IMR-90 (cell line): ENCODE data around the gene TAOK1. TPM values are rescaled to one million over a fixed set of nuclear protein-coding genes. Genes with fewer than 3 reads are reported as not detected.
A peak's percentile ranks its signal among the peaks of the same experiment; 100 is the strongest.

Experiments used
- ATAC-seq: fragments of 200-7000 bp; cut with Tn5 transposase; 2 replicates; pipeline ENCODE4 v1.9.1; 2020; ENCODE audit warnings: low read depth, mild to moderate bottlenecking, moderate library complexity
- BruUV-seq: library from RNA; stranded (reverse); fragments of 400-500 nt; replicated peaks from 2 replicates; lab custom pipeline; 2021; lab: Mats Ljungman, UMichigan
- CTCF ChIA-PET: fragments of 300-600 bp; formaldehyde crosslinking; extraction: SDS; loops from one replicate; lab custom pipeline; 2021; ENCODE audit warnings: antibody characterized with exemption; lab: Yijun Ruan, JAX
- POLR2A ChIA-PET: fragments of 300-600 bp; sonication (Branson Sonifier 250); formaldehyde crosslinking; loops from one replicate; lab custom pipeline; 2022; ENCODE audit warnings: antibody characterized with exemption; ENCODE audit not compliant: unreplicated experiment; lab: Charles Lee
- DNase-seq: peaks from one replicate; pipeline ENCODE4 v3.0.0; 2013
- H2AFZ ChIP-seq: replicated peaks from 2 replicates; pipeline ENCODE3; 2013; ENCODE audit warnings: low read length, mild to moderate bottlenecking; ENCODE audit not compliant: poor library complexity
- H2AK5ac ChIP-seq: 2 replicates; pipeline ENCODE4 v1.6.1; 2013; ENCODE audit warnings: low read depth, low read length, inconsistent platforms
- H2AK9ac ChIP-seq: replicated peaks from 2 replicates; pipeline ENCODE3; 2013; ENCODE audit warnings: mild to moderate bottlenecking, low read depth, low read length, moderate library complexity; ENCODE audit not compliant: poor library complexity
- H2BK120ac ChIP-seq: 2 replicates; pipeline ENCODE4 v1.6.1; 2013; ENCODE audit warnings: low read depth, low read length, inconsistent platforms
- H2BK15ac ChIP-seq: 3 replicates; pipeline ENCODE4 v1.6.1; 2013; ENCODE audit warnings: low read depth, low read length, inconsistent platforms
- H2BK20ac ChIP-seq: 2 replicates; pipeline ENCODE4 v1.6.1; 2013; ENCODE audit warnings: low read depth, mild to moderate bottlenecking, inconsistent platforms, low read length, moderate library complexity
- H2BK5ac ChIP-seq: 2 replicates; pipeline ENCODE4 v1.6.1; 2013; ENCODE audit warnings: mild to moderate bottlenecking, low read depth, low read length, inconsistent platforms; ENCODE audit not compliant: poor library complexity, severe bottlenecking
- H3K14ac ChIP-seq: replicated peaks from 2 replicates; pipeline ENCODE4 v1.6.1; 2013; ENCODE audit warnings: low read depth, low read length, inconsistent platforms
- H3K18ac ChIP-seq: 2 replicates; pipeline ENCODE4 v1.6.1; 2013; ENCODE audit warnings: low read depth, low read length, control low read depth
- H3K23ac ChIP-seq: 2 replicates; pipeline ENCODE4 v1.6.1; 2013; ENCODE audit warnings: low read depth, low read length, inconsistent platforms
- H3K27ac ChIP-seq: 2 replicates; pipeline ENCODE4 v1.5.1; 2013; ENCODE audit warnings: mild to moderate bottlenecking, control low read depth, low read length; ENCODE audit not compliant: insufficient read depth
- H3K27me3 ChIP-seq: 2 replicates; pipeline ENCODE4 v1.6.1; 2013; ENCODE audit warnings: low read length; ENCODE audit not compliant: control insufficient read depth, insufficient read depth
- H3K36me3 ChIP-seq: 2 replicates; pipeline ENCODE4 v1.6.1; 2013; ENCODE audit warnings: low read length, mixed read lengths; ENCODE audit not compliant: control insufficient read depth, insufficient read depth
- H3K4ac ChIP-seq: 2 replicates; pipeline ENCODE4 v1.6.1; 2013; ENCODE audit warnings: low read depth, low read length, inconsistent platforms
- H3K4me1 ChIP-seq: 2 replicates; pipeline ENCODE4 v1.6.1; 2013; ENCODE audit warnings: low read length, mixed read lengths; ENCODE audit not compliant: control insufficient read depth, insufficient read depth
- H3K4me2 ChIP-seq: 2 replicates; pipeline ENCODE4 v1.6.1; 2013; ENCODE audit warnings: low read depth, mild to moderate bottlenecking, control low read depth, low read length, moderate library complexity
- H3K4me3 ChIP-seq: 2 replicates; pipeline ENCODE4 v1.5.1; 2013; ENCODE audit warnings: low read depth, mild to moderate bottlenecking, control low read depth, low read length, moderate library complexity; ENCODE audit not compliant: insufficient read depth
- H3K56ac ChIP-seq: 2 replicates; pipeline ENCODE4 v1.6.1; 2013; ENCODE audit warnings: low read length, inconsistent platforms; ENCODE audit not compliant: insufficient read depth; ENCODE audit errors: extremely low read depth
- H3K79me1 ChIP-seq, 2 experiments: 2 replicates each; pipeline ENCODE4 v1.6.1; 2013; ENCODE audit warnings: low read length in 2 of 2, inconsistent platforms in 1 of 2, low read depth in 1 of 2
- H3K9ac ChIP-seq: 2 replicates; pipeline ENCODE4 v1.6.1; 2013; ENCODE audit warnings: low read depth, low read length, control low read depth
- H3K9me1 ChIP-seq: 2 replicates; pipeline ENCODE4 v1.6.1; 2013; ENCODE audit warnings: low read length, inconsistent platforms; ENCODE audit not compliant: insufficient read depth
- H3K9me3 ChIP-seq: 2 replicates; pipeline ENCODE4 v1.6.1; 2013; ENCODE audit warnings: low read length; ENCODE audit not compliant: control insufficient read depth, insufficient read depth
- H4K20me1 ChIP-seq: 2 replicates; pipeline ENCODE4 v1.6.1; 2013; ENCODE audit warnings: low read length, inconsistent platforms; ENCODE audit not compliant: insufficient read depth
- H4K5ac ChIP-seq: 2 replicates; pipeline ENCODE4 v1.6.1; 2013; ENCODE audit warnings: mild to moderate bottlenecking, low read depth, low read length, control low read depth
- H4K8ac ChIP-seq, 2 experiments: 2 replicates each; pipeline ENCODE4 v1.6.1; 2013; ENCODE audit warnings: low read depth in 2 of 2, low read length in 2 of 2, control low read depth in 1 of 2, inconsistent platforms in 1 of 2
- H4K91ac ChIP-seq: 2 replicates; pipeline ENCODE4 v1.6.1; 2013; ENCODE audit warnings: low read depth, low read length, inconsistent platforms; ENCODE audit not compliant: insufficient read depth
- CEBPB ChIP-seq: IDR thresholded peaks from 2 replicates; pipeline ENCODE4 v1.6.1; 2012; ENCODE audit warnings: low read depth, low read length, improper control_type of control experiment
- CHD1 ChIP-seq: IDR thresholded peaks from 2 replicates; pipeline ENCODE4 v1.6.1; 2012; ENCODE audit warnings: low read depth, low read length, improper control_type of control experiment
- MAZ ChIP-seq: IDR thresholded peaks from 2 replicates; pipeline ENCODE4 v1.6.1; 2012; ENCODE audit warnings: low read depth, mild to moderate bottlenecking, low read length, improper control_type of control experiment, moderate library complexity, borderline replicate concordance
- MXI1 ChIP-seq: IDR thresholded peaks from 2 replicates; pipeline ENCODE4 v1.6.1; 2012; ENCODE audit warnings: low read depth, mild to moderate bottlenecking, low read length, moderate library complexity, borderline replicate concordance
- SMC3 ChIP-seq: fragments of 150-350 bp; IDR thresholded peaks from 2 replicates; pipeline ENCODE4 v1.6.1; 2016; ENCODE audit warnings: low read depth, mild to moderate bottlenecking, antibody characterized with exemption, low read length, moderate library complexity
- USF2 ChIP-seq: fragments of 150-350 bp; IDR thresholded peaks from 2 replicates; pipeline ENCODE4 v1.6.1; 2017; ENCODE audit warnings: mild to moderate bottlenecking, antibody characterized with exemption, low read length, low read depth
- WGBS, 2 experiments: methylation state at CpG; one replicate each; pipeline versions ENCODE4 v1.1.5 to v1.1.7; 2013; ENCODE audit warnings: missing lambda C conversion rate in 2 of 2; ENCODE audit not compliant: insufficient read length in 1 of 2; ENCODE audit errors: extremely low coverage in 2 of 2; 5-methylcytosine and 5-hydroxymethylcytosine counted together
- dilution Hi-C: fragments of 300-500 bp; cut with HindIII; formaldehyde crosslinking; loops from one replicate; pipeline ENCODE4 v1.14.3; 2018; ENCODE audit warnings: low sequenced_read_pairs; ENCODE audit not compliant: unreplicated experiment
- in situ Hi-C: fragments of 300-500 bp; cut with MboI; formaldehyde crosslinking; loops from 3 replicates; pipeline ENCODE4 v1.14.3; 2019; ENCODE audit warnings: low sequenced_read_pairs, inconsistent platforms, mixed read lengths
- intact Hi-C: fragments of 100-400 bp; cut with micrococcal nuclease; formaldehyde crosslinking; loops from 2 replicates; pipeline ENCODE4 v1.10.0; 2022
- polyA plus RNA-seq, 3 experiments: library from polyadenylated mRNA; depleted of rRNA; stranded (reverse); fragments of >200 nt; gene quantifications; 2 replicates each; pipeline ENCODE4 v1.2.3, GENCODE V29; 2012; ENCODE audit warnings: low replicate concordance in 1 of 3
- total RNA-seq: library from RNA; depleted of rRNA; stranded (reverse); fragments of >200 nt; gene quantifications from 2 replicates; pipeline ENCODE4 v1.2.3, GENCODE V29; 2012

Gene TAOK1
- total and polyA plus RNA-seq, 2 of the 4 experiments (the other 2 are of a cell fraction), result 9.8 to 91.8 TPM

DNA sequence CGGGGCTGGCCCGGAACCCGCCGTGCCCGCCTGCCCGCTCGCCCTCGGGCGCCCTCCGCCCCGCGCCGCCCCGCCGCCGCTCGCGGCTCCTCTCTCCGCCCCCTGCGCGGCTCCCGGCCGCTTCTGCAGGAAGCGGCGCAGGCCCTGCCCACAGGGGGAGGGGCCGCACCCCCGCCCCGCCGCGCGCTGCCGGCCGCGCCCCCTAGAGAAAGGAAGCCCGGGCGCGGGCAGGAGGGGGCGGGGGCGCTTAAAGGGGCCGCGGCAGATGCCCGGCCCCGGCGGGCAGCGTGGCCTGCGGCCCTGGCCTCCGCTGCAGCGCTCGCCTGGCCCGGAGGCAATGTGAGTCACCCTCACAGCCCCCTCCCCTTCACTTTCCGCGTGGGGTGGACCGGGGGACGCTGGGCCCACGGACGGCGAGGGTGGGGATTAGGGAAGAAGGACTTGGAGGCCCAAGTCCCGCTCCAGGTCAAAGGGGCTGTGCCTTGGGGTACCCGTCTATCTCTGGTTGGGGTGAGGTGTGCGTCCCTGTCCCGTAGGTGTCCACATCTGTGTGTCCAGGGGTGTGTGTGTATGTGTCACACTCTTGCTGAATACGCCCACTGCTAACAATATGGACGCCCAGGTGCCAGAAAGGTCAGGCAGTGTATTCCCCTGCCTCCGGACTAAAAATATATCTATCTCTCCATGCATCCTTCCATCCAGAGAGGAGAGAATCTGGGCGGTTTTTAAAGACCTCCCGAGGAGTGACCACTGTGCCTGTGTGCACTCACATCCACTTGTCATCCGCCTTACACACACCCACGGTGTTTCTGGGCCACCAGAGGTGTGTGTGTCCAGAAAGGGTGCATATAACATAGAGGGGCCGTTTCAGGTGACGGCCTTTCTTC lies 199.6 kb downstream of the TAOK1 start, which contains the start of gene GIT1 (continued):
- no peak for TF ChIP-seq CHD1

- Histone ChIP-seq H3K4me1 (peaks cover 40% of the 10 kb centered on the region), H4K91ac (no peak overlapping the region), H3K27ac (peak overlapping the region; percentile 27; the same call in 1 of the 2 replicates), H2AK5ac (peak overlapping the region; percentile 90), H2AK9ac (peak overlapping the region; percentile 93), H3K56ac (no peak overlapping the region), H2BK5ac (no peak overlapping the region), H3K27me3 (peaks cover 2% of the 10 kb centered on the region; the same call in 1 of the 2 replicates), H3K23ac (no peak overlapping the region), H3K18ac (no peak overlapping the region), H4K5ac (peak overlapping the region; percentile 81; the same call in 1 of the 2 replicates), H3K9me1 (peaks cover 13% of the 10 kb centered on the region), H2BK20ac (no peak overlapping the region), H2BK15ac (no peak overlapping the region; the same call in 2 of the 3 replicates), H3K14ac (no peak overlapping the region), H3K4ac (peak overlapping the region; percentile 42), H3K36me3 (no peaks in the 10 kb centered on the region), H2AFZ (peak overlapping the region; percentile 97), H3K9ac (no peak overlapping the region), H3K4me2 (peak overlapping the region; percentile 86), H2BK120ac (peak overlapping the region; percentile 55), H4K8ac (peak overlapping the region; percentile 95 to 97), H3K79me1 (peaks cover 16 to 51% of the 10 kb centered on the region in 2 experiments; a peak in 3 of 4 replicates), H3K4me3 (no peak overlapping the region), H3K9me3 (no peaks in the 10 kb centered on the region), H4K20me1 (peaks cover 53% of the 10 kb centered on the region)
- ATAC-seq (no peak), DNase-seq (peak; percentile 58)
- dilution Hi-C loops (no loop called here), in situ Hi-C loops (no loop called here), intact Hi-C loops (loop anchor here (1.0 kb wide), 1 partner anchor 220 kb away; no protein-coding TSS in a partner anchor)
- no TSS peak for BruUV-seq
- CTCF ChIA-PET, result interaction anchor here (0.8 to 2.1 kb wide), 2 partner anchors 17 to 220 kb away, joined by 4 to 7 read pairs; no protein-coding TSS in a partner anchor
- POLR2A ChIA-PET, result interaction anchor here (0.5 kb wide), 1 partner anchor 18 kb away, joined by 3 read pairs; no protein-coding TSS in a partner anchor
- TF ChIP-seq MXI1 (no peak), SMC3 (no peak), CHD1 (no peak), USF2 (no peak), MAZ (no peak), CEBPB (no peak)
- 3% methylated on average over 6 of the region's 30 CpGs; no CpG with 5 or more reads in 1 of the 2 experiments for WGBS, 2 experiments
Measured at GRCh38 chr17:29590411-29591145, 200.4 kb downstream of the TAOK1 start.
